CD4-positive, CD25-positive, alpha-beta regulatory T cell (primary cell): Measurements from ENCODE around the gene MAN1A1. TPM values are rescaled to one million over a fixed set of nuclear protein-coding genes. Genes with fewer than 3 reads are reported as not detected.

Experiments used
- ATAC-seq, 2 donors: fragments of 150-1000 bp; cut with Tn5 transposase; one replicate each; pipeline ENCODE4 v1.10.0; 2021; ENCODE audit warnings: low read depth in 2 of 2, moderate number of reproducible peaks in 2 of 2, moderate library complexity in 1 of 2
- DNase-seq, 3 donors: peaks; one replicate each; pipeline versions ENCODE4 v3.0.0 to v3.0.0-alpha.2; 2012 to 2022; ENCODE audit warnings: mixed read lengths in 1 of 3
- H3K27ac ChIP-seq: one replicate; pipeline ENCODE4 v1.7.0; 2013; ENCODE audit warnings: mild to moderate bottlenecking, low read length; ENCODE audit not compliant: insufficient read depth, poor library complexity, severe bottlenecking
- H3K27me3 ChIP-seq: one replicate; pipeline ENCODE4 v1.7.0; 2013; ENCODE audit warnings: low read length; ENCODE audit not compliant: control insufficient read depth, insufficient read depth
- H3K36me3 ChIP-seq: one replicate; pipeline ENCODE4 v1.7.0; 2013; ENCODE audit warnings: mild to moderate bottlenecking, low read length, moderate library complexity; ENCODE audit not compliant: control insufficient read depth, insufficient read depth
- H3K4me1 ChIP-seq: 2 replicates; pipeline ENCODE4 v1.7.0; 2013; ENCODE audit warnings: mild to moderate bottlenecking, low read length; ENCODE audit not compliant: insufficient read depth, control insufficient read depth, poor library complexity, severe bottlenecking
- H3K4me3 ChIP-seq: one replicate; pipeline ENCODE4 v1.7.0; 2013; ENCODE audit warnings: low read depth, mild to moderate bottlenecking, low read length, moderate library complexity
- H3K9me3 ChIP-seq, 2 experiments: 1 replicate in 1 of 2; 2 replicates in 1 of 2; pipeline ENCODE4 v1.7.0; 2013; ENCODE audit warnings: low read length in 2 of 2, mild to moderate bottlenecking in 1 of 2, moderate library complexity in 1 of 2; ENCODE audit not compliant: control insufficient read depth in 2 of 2
- H3K27ac Mint-ChIP-seq, 3 donors: one replicate each; pipeline ENCODE4 v1.8.0; 2020 to 2022; ENCODE audit warnings: mild to moderate bottlenecking in 3 of 3, mixed read lengths in 3 of 3, moderate library complexity in 2 of 3
- H3K27me3 Mint-ChIP-seq: one replicate; pipeline ENCODE4 v1.8.0; 2022; ENCODE audit warnings: mild to moderate bottlenecking, mixed read lengths
- H3K36me3 Mint-ChIP-seq: one replicate; pipeline ENCODE4 v1.8.0; 2020; ENCODE audit warnings: mixed read lengths
- H3K4me1 Mint-ChIP-seq, 4 donors: one replicate each; pipeline ENCODE4 v1.8.0; 2020 to 2022; ENCODE audit warnings: mixed read lengths in 4 of 4, mild to moderate bottlenecking in 1 of 4
- H3K4me3 Mint-ChIP-seq, 4 donors: one replicate each; pipeline ENCODE4 v1.8.0; 2020 to 2022; ENCODE audit warnings: mild to moderate bottlenecking in 4 of 4, mixed read lengths in 4 of 4, moderate library complexity in 3 of 4
- H3K9me3 Mint-ChIP-seq, 7 donors: one replicate each; pipeline ENCODE4 v1.8.0; 2020 to 2022; ENCODE audit warnings: mixed read lengths in 7 of 7, mild to moderate bottlenecking in 3 of 7, moderate library complexity in 2 of 7
- polyA plus RNA-seq, 4 donors: library from polyadenylated mRNA; unstranded; fragments of 300-500 nt; fragmentation: Illumina TruSeq; gene quantifications; one replicate each; pipeline ENCODE4 v1.2.3, GENCODE V29; 2021
- total RNA-seq: library from RNA; stranded (reverse); gene quantifications from one replicate; pipeline ENCODE4 v1.2.3, GENCODE V29; 2022

MAN1A1 gene
- total and polyA plus RNA-seq, 5 donors from 2014 or later = 10.7 to 20.6 (median 13.6) TPM

DNA sequence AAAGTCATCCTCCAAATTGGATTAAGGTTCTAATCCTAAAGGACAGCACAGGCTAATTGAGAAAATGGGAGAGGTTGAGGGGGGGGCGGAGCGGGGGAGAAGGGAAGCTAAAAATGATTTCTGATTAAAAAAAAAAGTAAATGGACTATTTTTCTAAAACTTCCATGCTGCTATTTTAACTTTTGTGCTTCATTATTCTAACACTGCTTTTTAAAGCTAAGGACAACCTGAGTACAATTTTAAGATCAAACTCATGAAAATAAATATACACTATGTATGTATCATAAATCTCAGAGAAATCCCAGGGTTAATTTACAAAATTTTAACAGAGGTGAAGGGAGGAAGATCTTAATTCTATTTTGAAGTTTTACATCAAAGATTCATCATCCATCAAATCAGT is 4.4 kb downstream of the MAN1A1 start:
- Histone ChIP-seq H3K4me1 (peaks cover 36% of the 10 kb centered on the region), H3K36me3 (no peaks in the 10 kb centered on the region), H3K4me3 (peak overlapping the region; percentile 26), H3K27ac (no peak overlapping the region), H3K27me3 (no peaks in the 10 kb centered on the region), H3K9me3 (no peaks in the 10 kb centered on the region)
- no peak for ATAC-seq
- H3K27ac Mint-ChIP-seq = peak overlapping the region in 2 of 3 donors; percentile 44 to 95
- H3K9me3 Mint-ChIP-seq = no peaks in the 10 kb centered on the region
- no peaks in the 10 kb centered on the region for H3K27me3 Mint-ChIP-seq
- peaks cover 26 to 71% (median 58%) of the 10 kb centered on the region in 4 donors for H3K4me1 Mint-ChIP-seq
- H3K4me3 Mint-ChIP-seq = peak overlapping the region in 2 of 4 donors; percentile 34 to 88
- H3K36me3 Mint-ChIP-seq = no peaks in the 10 kb centered on the region
- no peak for DNase-seq

DNA sequence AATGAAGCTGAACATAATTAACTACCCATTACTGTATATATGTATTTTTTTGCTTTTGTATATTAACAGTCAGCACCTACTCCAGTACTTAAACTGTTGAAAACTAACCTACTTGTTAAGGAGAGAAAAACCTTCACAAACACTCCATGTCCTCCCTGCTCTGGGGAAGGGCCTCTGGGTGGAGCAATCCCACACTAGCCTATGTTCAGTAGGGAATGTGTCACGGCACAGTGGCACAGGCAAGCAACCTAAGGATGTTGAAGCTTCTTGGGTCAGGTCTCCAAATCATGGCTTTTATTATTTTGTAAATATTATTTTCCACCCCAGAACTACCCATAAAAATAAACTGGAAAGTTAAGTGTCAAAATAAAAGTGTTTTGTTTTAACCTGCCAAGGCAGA is 5.3 kb downstream of the MAN1A1 start:
- no peaks in the 10 kb centered on the region for H3K27me3 ChIP-seq
- Mint-ChIP-seq H3K27ac (peak overlapping the region in 1 of 3 donors; percentile 95), H3K27me3 (no peaks in the 10 kb centered on the region), H3K36me3 (no peaks in the 10 kb centered on the region), H3K4me1 (peaks cover 26 to 76% (median 60%) of the 10 kb centered on the region in 4 donors), H3K4me3 (peak overlapping the region in 3 of 4 donors; percentile 17 to 34 (median 17)), H3K9me3 (no peaks in the 10 kb centered on the region)
- no peaks in the 10 kb centered on the region for H3K36me3 ChIP-seq
- H3K4me3 ChIP-seq = no peak overlapping the region
- ATAC-seq (no peak), DNase-seq (no peak)
- H3K9me3 ChIP-seq = no peaks in the 10 kb centered on the region
- no peak overlapping the region for H3K27ac ChIP-seq
- peaks cover 32% of the 10 kb centered on the region for H3K4me1 ChIP-seq

DNA sequence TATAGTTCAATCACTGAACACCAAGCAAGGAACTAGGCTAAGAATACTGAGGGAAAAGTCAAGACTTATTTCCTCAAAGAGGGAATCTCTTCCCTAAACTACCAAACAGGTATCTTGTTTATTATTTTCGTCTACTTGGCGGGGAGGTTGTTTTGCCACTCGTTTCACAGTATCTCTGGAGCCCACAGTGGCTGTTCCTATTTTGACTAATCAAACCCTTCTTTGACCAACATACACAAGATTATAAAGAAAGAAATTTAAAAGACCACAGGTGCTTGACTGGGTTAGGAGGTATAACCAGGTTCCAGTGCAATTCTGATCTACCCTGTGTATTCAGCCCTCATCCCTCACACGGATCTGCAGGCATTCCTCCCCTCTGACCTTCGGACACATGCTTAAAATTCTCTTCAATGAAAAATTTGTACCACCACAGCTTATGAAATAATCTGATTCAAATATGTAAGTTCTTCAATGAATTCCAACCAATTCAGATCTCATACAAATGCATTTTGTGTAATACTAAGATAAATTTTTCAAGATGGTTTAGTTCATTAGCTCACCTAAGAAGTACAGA is 5.9 kb downstream of the MAN1A1 start:
- Mint-ChIP-seq H3K27me3 (no peaks in the 10 kb centered on the region), H3K36me3 (no peaks in the 10 kb centered on the region), H3K27ac (peak overlapping the region; percentile 8 to 95 (median 62)), H3K4me1 (peaks cover 31 to 81% (median 64%) of the 10 kb centered on the region in 4 donors), H3K4me3 (peak overlapping the region in 2 of 4 donors; percentile 17 to 55), H3K9me3 (no peaks in the 10 kb centered on the region)
- no peak for ATAC-seq
- DNase-seq = no peak
- no peak overlapping the region for H3K4me3 ChIP-seq
- H3K27ac ChIP-seq = no peak overlapping the region
- no peaks in the 10 kb centered on the region for H3K9me3 ChIP-seq
- peaks cover 32% of the 10 kb centered on the region for H3K4me1 ChIP-seq
- no peaks in the 10 kb centered on the region for H3K36me3 ChIP-seq
- H3K27me3 ChIP-seq = no peaks in the 10 kb centered on the region

DNA sequence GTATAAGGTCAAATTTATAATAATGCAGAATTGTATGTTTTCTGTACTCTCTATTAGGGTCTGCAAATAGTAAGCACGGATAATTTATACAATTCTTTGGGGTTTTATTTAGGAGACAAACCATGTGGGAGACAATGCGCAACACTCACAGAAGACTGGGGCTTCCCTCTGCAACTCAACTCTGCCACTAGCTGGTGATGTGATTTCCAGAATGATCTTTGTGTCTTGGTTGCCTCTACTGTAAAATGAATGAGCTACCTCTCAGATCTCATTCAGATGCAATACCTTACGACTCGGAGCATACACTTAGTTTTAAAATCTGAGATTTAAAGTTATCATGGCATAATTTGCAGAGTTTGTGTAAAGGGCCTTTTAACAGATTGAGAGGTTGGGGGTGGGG is 6.4 kb downstream of the MAN1A1 start:
- ATAC-seq (peak in 1 of 2 donors; percentile 34), DNase-seq (no peak)
- no peak overlapping the region for H3K4me3 ChIP-seq
- Mint-ChIP-seq H3K27ac (peak overlapping the region in 1 of 3 donors; percentile 95), H3K27me3 (no peaks in the 10 kb centered on the region), H3K36me3 (no peaks in the 10 kb centered on the region), H3K4me3 (peak overlapping the region in 1 of 4 donors; percentile 17), H3K4me1 (peaks cover 31 to 83% (median 64%) of the 10 kb centered on the region in 4 donors), H3K9me3 (no peaks in the 10 kb centered on the region)
- no peaks in the 10 kb centered on the region for H3K36me3 ChIP-seq
- no peak overlapping the region for H3K27ac ChIP-seq
- no peaks in the 10 kb centered on the region for H3K27me3 ChIP-seq
- no peaks in the 10 kb centered on the region for H3K9me3 ChIP-seq
- H3K4me1 ChIP-seq = peaks cover 32% of the 10 kb centered on the region

DNA sequence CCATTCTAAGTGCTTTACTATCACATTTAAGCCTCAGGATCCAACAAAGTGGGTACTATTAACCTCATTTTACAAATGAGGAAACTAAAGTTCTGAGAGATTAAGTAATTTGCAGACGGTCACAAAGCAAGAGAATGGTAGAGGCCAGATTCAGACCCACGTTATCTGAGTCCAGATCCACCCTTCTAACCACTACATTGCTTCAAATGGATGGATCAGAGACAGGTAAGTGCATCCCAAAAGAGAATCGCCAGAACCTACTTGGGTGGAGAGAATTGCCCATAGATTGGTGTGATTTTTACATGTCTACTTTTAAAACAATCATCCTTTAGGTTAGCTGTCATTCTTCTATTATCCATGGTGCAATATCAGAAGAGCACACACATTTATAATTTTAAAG is 7.1 kb downstream of the MAN1A1 start:
- peaks cover 34 to 77% (median 60%) of the 10 kb centered on the region in 4 donors for H3K4me1 Mint-ChIP-seq
- no peak for ATAC-seq
- no peaks in the 10 kb centered on the region for H3K9me3 ChIP-seq

DNA sequence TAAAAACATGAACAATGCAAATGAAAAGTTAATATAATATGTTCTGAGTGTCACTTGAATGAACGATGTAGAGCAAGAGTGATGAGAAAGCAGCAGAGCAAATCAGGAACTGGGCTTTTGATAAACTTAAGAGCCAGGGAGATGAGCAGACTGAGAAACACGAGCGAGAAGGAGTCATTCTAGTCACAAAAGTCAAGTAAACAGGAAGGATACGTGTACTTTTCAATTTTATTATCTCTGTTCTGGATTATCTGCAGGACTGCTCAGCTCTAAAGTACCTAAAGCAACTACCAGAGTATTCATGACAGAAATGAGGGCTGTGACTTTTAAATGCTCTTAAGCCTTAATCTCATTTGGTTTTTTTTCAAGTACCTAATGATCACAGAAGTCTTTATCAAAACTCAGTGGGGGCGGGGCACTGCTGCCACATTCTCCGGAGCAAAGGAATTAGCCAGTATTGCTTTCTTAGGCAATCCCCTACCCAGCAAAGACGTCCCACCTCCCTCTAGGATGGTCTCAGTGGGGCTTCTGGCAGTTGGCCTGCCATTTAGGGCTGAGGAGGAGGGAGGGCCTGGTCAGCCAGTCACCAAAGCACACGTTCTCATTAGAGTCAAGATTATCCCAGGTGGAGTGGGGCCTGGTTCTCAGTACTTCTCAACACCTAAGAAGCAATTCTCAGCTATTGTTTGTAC is 8.6 kb downstream of the MAN1A1 start:
- peaks cover 36 to 67% (median 53%) of the 10 kb centered on the region in 4 donors for H3K4me1 Mint-ChIP-seq
- H3K4me3 Mint-ChIP-seq = peak overlapping the region in 1 of 4 donors; percentile 47
- Histone ChIP-seq H3K4me3 (peak overlapping the region; percentile 20), H3K9me3 (no peaks in the 10 kb centered on the region), H3K27ac (no peak overlapping the region), H3K4me1 (peaks cover 11% of the 10 kb centered on the region), H3K36me3 (no peaks in the 10 kb centered on the region), H3K27me3 (no peaks in the 10 kb centered on the region)
- peak overlapping the region; percentile 3 to 57 (median 12) for H3K27ac Mint-ChIP-seq
- H3K27me3 Mint-ChIP-seq = no peaks in the 10 kb centered on the region
- ATAC-seq (no peak), DNase-seq (peak in 1 of 3 donors; percentile 29)
- H3K9me3 Mint-ChIP-seq = no peaks in the 10 kb centered on the region
- H3K36me3 Mint-ChIP-seq = no peaks in the 10 kb centered on the region

More for the DNA sequence above, 7.1 kb downstream of the MAN1A1 start:
- H3K4me3 Mint-ChIP-seq = no peak overlapping the region
- Histone ChIP-seq H3K27me3 (no peaks in the 10 kb centered on the region), H3K4me3 (no peak overlapping the region), H3K27ac (no peak overlapping the region), H3K36me3 (no peaks in the 10 kb centered on the region), H3K4me1 (peaks cover 25% of the 10 kb centered on the region)
- H3K27me3 Mint-ChIP-seq = no peaks in the 10 kb centered on the region
- H3K27ac Mint-ChIP-seq = no peak overlapping the region
- H3K9me3 Mint-ChIP-seq = no peaks in the 10 kb centered on the region
- H3K36me3 Mint-ChIP-seq = no peaks in the 10 kb centered on the region
- DNase-seq = no peak

DNA sequence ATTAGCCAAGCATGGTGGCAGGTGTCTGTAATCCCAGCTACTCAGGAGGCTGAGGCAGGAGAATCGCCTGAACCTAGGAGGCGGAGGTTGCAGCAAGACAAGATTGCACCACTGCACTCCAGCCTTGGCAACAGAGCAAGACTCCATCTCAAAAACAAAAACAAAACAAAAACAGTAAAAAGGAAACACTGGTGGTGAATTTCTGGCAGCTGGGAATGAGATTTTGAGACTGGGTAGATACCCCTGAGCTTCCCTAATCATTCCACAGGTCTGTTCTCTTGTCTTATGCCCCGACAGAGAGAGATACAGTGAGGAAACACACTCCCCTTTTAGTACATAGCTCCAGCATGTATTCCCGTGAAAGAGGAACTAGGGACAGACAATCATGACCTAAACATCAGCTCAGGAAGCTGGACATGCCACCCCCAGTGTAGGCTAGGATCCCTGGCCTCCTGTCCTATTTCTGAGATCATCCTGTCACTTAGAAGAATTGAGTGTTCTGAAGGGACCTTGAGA is 9.6 kb downstream of the MAN1A1 start:
- no peak overlapping the region for H3K27ac ChIP-seq
- no peaks in the 10 kb centered on the region for H3K27me3 ChIP-seq
- H3K9me3 Mint-ChIP-seq = no peaks in the 10 kb centered on the region
- H3K4me3 Mint-ChIP-seq = peak overlapping the region in 1 of 4 donors; percentile 36
- no peak for ATAC-seq
- peaks cover 11% of the 10 kb centered on the region for H3K4me1 ChIP-seq
- peaks cover 35 to 61% (median 48%) of the 10 kb centered on the region in 4 donors for H3K4me1 Mint-ChIP-seq
- no peaks in the 10 kb centered on the region for H3K36me3 ChIP-seq
- H3K36me3 Mint-ChIP-seq = no peaks in the 10 kb centered on the region
- no peak for DNase-seq
- no peaks in the 10 kb centered on the region for H3K9me3 ChIP-seq
- no peaks in the 10 kb centered on the region for H3K27me3 Mint-ChIP-seq
- H3K4me3 ChIP-seq = no peak overlapping the region
- H3K27ac Mint-ChIP-seq = peak overlapping the region; percentile 12 to 57 (median 34)
